Measurements from ENCODE around the gene POLE3. TPM values are rescaled to one million over a fixed set of nuclear protein-coding genes. Genes with fewer than 3 reads are reported as not detected.
"Not testable (repeated sequence)": the region's sequence is repeated elsewhere in the genome, so short reads cannot be mapped to it uniquely, and the experiment has no call there.

The POLE3 gene
- total RNA-seq, 1 donor from 2014 or later: 29.5 TPM

DNA sequence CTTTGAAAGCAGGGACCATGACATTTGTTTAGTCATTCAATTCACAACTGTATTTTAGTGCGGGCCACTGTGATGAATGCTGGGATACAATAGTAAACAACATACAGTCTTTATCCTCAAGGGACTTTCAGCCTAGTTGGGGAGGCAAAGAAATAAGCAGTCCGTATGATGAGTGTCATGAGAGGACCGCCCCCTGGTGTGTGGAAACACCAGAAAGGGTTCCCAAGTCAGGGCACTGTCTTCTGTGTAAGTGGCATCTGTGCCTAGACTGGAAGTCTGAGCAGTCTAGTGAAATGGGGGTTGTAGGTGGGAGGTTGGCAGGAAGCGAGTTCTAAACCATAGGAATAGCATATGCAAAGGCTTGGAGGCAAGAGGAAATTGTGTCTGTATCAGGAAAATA lies 6.9 kb upstream of the POLE3 start:
- Mint-ChIP-seq H3K9me3 (ENCODE audit: low read depth) (no peaks in the 10 kb centered on the region), H3K27ac (ENCODE audit: unreplicated experiment) (no peak overlapping the region)

DNA sequence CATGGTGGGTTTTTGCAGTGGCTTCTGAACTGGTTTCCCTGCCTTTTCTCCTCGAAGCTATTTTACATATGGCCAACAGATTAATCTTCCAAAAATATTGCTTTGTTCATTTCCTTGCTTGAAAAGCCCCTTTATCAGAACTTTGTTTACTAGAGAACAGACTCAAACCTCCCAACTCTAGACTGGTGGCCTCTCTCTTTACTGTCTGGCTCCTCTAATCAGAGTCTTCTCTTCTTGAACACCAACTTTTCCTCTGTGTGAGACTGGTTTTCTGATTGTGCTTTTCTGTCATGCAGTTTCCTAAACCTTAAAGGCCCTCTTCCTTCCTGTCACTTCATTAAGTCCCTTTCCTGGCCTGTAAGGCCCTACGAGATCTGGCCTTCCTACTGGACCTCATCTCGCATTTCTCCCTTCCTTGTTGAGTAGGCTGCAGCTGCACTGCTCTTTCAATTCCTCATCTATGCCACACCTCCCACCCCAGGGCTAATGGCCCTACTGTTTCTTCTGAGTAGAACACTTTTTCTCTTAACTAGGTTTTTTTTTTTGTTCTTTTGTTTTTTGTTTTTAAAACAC lies 5.8 kb upstream of the POLE3 start:
- no peak overlapping the region for H3K4me3 Mint-ChIP-seq (ENCODE audit: unreplicated experiment)
- no peaks in the 10 kb centered on the region for H3K4me1 Mint-ChIP-seq (ENCODE audit: low read depth)
- no peaks in the 10 kb centered on the region for H3K27me3 Mint-ChIP-seq (ENCODE audit: low read depth)
- no peaks in the 10 kb centered on the region for H3K36me3 Mint-ChIP-seq (ENCODE audit: low read depth)
- no peaks in the 10 kb centered on the region for H3K9me3 Mint-ChIP-seq (ENCODE audit: low read depth)
- H3K27ac Mint-ChIP-seq (ENCODE audit: unreplicated experiment): no peak overlapping the region
- TF ChIP-seq, protein P1, sequence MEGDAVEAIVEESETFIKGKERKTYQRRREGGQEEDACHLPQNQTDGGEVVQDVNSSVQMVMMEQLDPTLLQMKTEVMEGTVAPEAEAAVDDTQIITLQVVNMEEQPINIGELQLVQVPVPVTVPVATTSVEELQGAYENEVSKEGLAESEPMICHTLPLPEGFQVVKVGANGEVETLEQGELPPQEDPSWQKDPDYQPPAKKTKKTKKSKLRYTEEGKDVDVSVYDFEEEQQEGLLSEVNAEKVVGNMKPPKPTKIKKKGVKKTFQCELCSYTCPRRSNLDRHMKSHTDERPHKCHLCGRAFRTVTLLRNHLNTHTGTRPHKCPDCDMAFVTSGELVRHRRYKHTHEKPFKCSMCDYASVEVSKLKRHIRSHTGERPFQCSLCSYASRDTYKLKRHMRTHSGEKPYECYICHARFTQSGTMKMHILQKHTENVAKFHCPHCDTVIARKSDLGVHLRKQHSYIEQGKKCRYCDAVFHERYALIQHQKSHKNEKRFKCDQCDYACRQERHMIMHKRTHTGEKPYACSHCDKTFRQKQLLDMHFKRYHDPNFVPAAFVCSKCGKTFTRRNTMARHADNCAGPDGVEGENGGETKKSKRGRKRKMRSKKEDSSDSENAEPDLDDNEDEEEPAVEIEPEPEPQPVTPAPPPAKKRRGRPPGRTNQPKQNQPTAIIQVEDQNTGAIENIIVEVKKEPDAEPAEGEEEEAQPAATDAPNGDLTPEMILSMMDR (IDR thresholded peaks at IDR 0.05): no peak
- no peak for DNase-seq (ENCODE audit: low spot score)

More for the DNA sequence above, 6.9 kb upstream of the POLE3 start:
- no peak overlapping the region for H3K4me3 Mint-ChIP-seq (ENCODE audit: unreplicated experiment)
- no peaks in the 10 kb centered on the region for H3K36me3 Mint-ChIP-seq (ENCODE audit: low read depth)
- H3K27me3 Mint-ChIP-seq (ENCODE audit: low read depth): no peaks in the 10 kb centered on the region
- no peak for DNase-seq (ENCODE audit: low spot score)
- H3K4me1 Mint-ChIP-seq (ENCODE audit: low read depth): no peaks in the 10 kb centered on the region
- TF ChIP-seq, protein P1 (IDR thresholded peaks at IDR 0.05): no peak

DNA sequence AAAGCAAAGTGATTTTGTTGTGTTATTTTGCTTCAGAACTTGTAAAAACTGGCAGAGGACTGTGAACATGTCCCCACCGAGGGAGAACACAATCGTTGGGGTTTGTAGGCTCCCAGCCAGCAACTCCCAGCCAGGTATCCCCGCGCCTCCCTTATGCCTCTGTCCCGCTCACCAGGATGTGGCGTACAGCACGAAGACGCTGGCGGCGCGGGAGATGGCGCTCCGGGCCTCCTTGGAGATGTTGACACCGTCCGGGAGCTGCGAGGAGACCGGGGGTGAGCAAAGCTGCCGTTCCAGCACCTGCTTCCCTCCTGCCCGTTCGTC lies 630 bp downstream of the POLE3 start:
- TF ChIP-seq, protein P1 (IDR thresholded peaks at IDR 0.05): no peak
- Mint-ChIP-seq H3K27ac (ENCODE audit: unreplicated experiment) (peak overlapping the region; percentile 99), H3K36me3 (ENCODE audit: low read depth) (peaks cover 7% of the 10 kb centered on the region), H3K4me3 (ENCODE audit: unreplicated experiment) (peak overlapping the region; percentile 94), H3K27me3 (ENCODE audit: low read depth) (no peaks in the 10 kb centered on the region), H3K9me3 (ENCODE audit: low read depth) (no peaks in the 10 kb centered on the region), H3K4me1 (ENCODE audit: low read depth) (peaks cover 17% of the 10 kb centered on the region)
- no peak for DNase-seq (ENCODE audit: low spot score)

DNA sequence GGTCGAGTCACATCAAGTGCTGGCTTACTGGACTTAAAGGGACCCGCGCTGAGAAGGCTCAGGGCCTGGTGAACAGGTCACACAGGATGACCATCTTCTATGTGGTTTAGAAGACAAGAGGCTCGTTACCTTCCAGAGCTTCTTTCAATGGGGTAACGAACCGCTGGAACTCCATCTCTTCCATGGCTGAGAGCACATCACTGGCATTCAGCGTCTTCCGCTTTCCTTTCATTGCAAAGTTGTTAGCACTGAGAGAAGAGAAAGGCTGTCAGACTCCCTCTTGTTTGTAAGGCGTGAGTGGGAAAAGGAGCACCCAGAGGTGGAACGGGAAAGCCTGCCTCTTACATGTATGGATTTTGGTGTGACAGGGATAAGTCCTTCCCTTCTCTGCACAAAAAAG lies 994 bp downstream of the POLE3 start:
- TF ChIP-seq, protein P1 (IDR thresholded peaks at IDR 0.05): no peak
- no peak for DNase-seq (ENCODE audit: low spot score)
- Mint-ChIP-seq H3K9me3 (ENCODE audit: low read depth) (no peaks in the 10 kb centered on the region), H3K27me3 (ENCODE audit: low read depth) (no peaks in the 10 kb centered on the region), H3K4me1 (ENCODE audit: low read depth) (peaks cover 17% of the 10 kb centered on the region), H3K4me3 (ENCODE audit: unreplicated experiment) (peak overlapping the region; percentile 94), H3K27ac (ENCODE audit: unreplicated experiment) (peak overlapping the region; percentile 99), H3K36me3 (ENCODE audit: low read depth) (peaks cover 7% of the 10 kb centered on the region)

DNA sequence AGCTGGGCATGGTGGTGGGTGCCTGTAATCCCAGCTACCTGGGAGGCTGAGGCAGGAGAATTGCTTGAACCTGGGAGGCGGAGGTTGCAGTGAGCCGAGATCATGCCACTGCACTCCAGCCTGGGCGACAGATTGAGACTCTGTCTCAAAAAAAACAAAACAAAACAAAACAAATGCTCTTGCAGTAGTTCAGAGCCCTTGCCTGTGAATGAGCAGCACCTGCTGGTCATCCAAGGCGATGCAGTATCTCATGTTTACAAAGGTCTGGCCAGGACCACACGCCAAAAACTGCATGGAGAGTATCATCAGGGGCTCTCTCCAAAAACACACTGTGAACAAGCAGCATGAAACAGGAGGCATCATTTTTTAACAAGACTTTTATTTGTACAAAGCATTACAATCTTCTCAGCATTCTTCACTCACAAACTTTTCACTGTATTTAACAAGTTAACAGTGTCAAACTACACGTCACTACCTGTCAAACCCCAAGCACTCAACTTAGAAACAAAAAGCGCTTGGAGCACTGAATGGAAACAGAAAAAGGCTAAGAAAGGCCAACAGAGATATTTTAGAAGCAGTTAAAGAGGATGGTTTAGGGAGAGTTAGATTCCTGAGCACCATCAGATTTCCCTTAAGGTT lies 3.5 kb downstream of the POLE3 start:
- Mint-ChIP-seq H3K4me1 (ENCODE audit: low read depth) (peaks cover 17% of the 10 kb centered on the region), H3K27ac (ENCODE audit: unreplicated experiment) (peak overlapping the region; percentile 38)
- not testable (repeated sequence) for H3K27me3 Mint-ChIP-seq (ENCODE audit: low read depth); H3K36me3 Mint-ChIP-seq (ENCODE audit: low read depth); H3K9me3 Mint-ChIP-seq (ENCODE audit: low read depth); H3K4me3 Mint-ChIP-seq (ENCODE audit: unreplicated experiment); DNase-seq (ENCODE audit: low spot score)
- TF ChIP-seq, protein P1 (IDR thresholded peaks at IDR 0.05): peak; percentile 83

DNA sequence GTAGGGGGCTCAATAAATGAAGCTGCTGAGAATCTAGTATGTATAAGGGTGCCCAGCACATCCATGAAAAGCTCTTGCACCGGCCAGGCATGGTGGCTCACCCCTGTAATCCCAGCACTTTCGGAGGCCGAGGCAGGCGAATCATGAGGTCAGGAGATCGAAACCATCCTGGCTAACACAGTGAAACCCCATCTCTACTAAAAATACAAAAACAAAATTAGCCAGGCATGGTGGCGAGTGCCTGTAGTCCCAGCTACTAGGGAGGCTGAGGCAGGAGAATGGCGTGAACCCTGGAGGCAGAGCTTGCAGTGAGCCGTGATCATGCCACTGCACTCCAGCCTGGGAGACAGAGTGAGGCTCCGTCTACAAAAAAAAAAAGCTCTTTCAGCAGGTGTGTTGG lies 4.1 kb downstream of the POLE3 start:
- DNase-seq (ENCODE audit: low spot score); H3K4me3 Mint-ChIP-seq (ENCODE audit: unreplicated experiment); H3K36me3 Mint-ChIP-seq (ENCODE audit: low read depth); H3K27me3 Mint-ChIP-seq (ENCODE audit: low read depth); H3K9me3 Mint-ChIP-seq (ENCODE audit: low read depth): not testable (repeated sequence)
- Mint-ChIP-seq H3K4me1 (ENCODE audit: low read depth) (peaks cover 22% of the 10 kb centered on the region), H3K27ac (ENCODE audit: unreplicated experiment) (peak overlapping the region; percentile 38)

Data from chondrocyte (in vitro differentiated cells).